ENCODE measurements around the gene TFAP2D.

The TFAP2D gene

GRCh38 chr6:50744976-50745375, 31.6 kb downstream of the TFAP2D start:
- no peak for TF ChIP-seq CTCF (conservative IDR thresholded peaks at IDR 0.05; ENCODE audit: low read depth, low read length)
- no peak for DNase-seq (ENCODE audit: low read depth)
- no peak overlapping the region for H3K4me3 ChIP-seq (ENCODE audit: low read length)

- H3K4me3 ChIP-seq (ENCODE audit: low read length): no peak overlapping the region
- TF ChIP-seq CTCF (conservative IDR thresholded peaks at IDR 0.05; ENCODE audit: low read depth, low read length): no peak
- DNase-seq (ENCODE audit: low read depth): no peak
These were observed 49.5 kb downstream of the TFAP2D start for GRCh38 chr6:50762798-50763197.

GRCh38 chr6:50778696-50779095, 65.4 kb downstream of the TFAP2D start:
- no peak for DNase-seq (ENCODE audit: low read depth)
- no peak for TF ChIP-seq CTCF (conservative IDR thresholded peaks at IDR 0.05; ENCODE audit: low read depth, low read length)
- H3K4me3 ChIP-seq (ENCODE audit: low read length): no peak overlapping the region

GRCh38 chr6:50780382-50780781, 67.1 kb downstream of the TFAP2D start:
- TF ChIP-seq CTCF (conservative IDR thresholded peaks at IDR 0.05; ENCODE audit: low read depth, low read length): no peak
- DNase-seq (ENCODE audit: low read depth): no peak

GRCh38 chr6:50785921-50786320, 72.6 kb downstream of the TFAP2D start:
- TF ChIP-seq CTCF (conservative IDR thresholded peaks at IDR 0.05; ENCODE audit: low read depth, low read length): no peak
- no peak overlapping the region for H3K4me3 ChIP-seq (ENCODE audit: low read length)
- no peak for DNase-seq (ENCODE audit: low read depth)

More at GRCh38 chr6:50780382-50780781, 67.1 kb downstream of the TFAP2D start:
- H3K4me3 ChIP-seq (ENCODE audit: low read length): no peak overlapping the region

- DNase-seq (ENCODE audit: low read depth): peak; percentile 5
- TF ChIP-seq CTCF (conservative IDR thresholded peaks at IDR 0.05; ENCODE audit: low read depth, low read length): peak; percentile 87
- no peak overlapping the region for H3K4me3 ChIP-seq (ENCODE audit: low read length)
These were observed 78.7 kb downstream of the TFAP2D start for GRCh38 chr6:50791900-50792508.

- no peak for TF ChIP-seq CTCF (conservative IDR thresholded peaks at IDR 0.05; ENCODE audit: low read depth, low read length)
- no peak for DNase-seq (ENCODE audit: low read depth)
- no peak overlapping the region for H3K4me3 ChIP-seq (ENCODE audit: low read length)
These were observed 79.4 kb downstream of the TFAP2D start for GRCh38 chr6:50792771-50793170.

Data from retinal pigment epithelial cell (primary cell).